Fibroblast of lung (primary cell): ENCODE data around the gene PBX4.

Source experiments
- EZH2 ChIP-seq: IDR thresholded peaks from 2 replicates; pipeline ENCODE4 v1.5.1; 2012; ENCODE audit warnings: low read length, control low read depth, mild to moderate bottlenecking; ENCODE audit errors: missing control alignments
- TF ChIP-seq, protein P1 (sequence below), 2 donors: IDR thresholded peaks in 1 of 2; conservative IDR thresholded peaks in 1 of 2; 1 replicate in 1 of 2; 2 replicates in 1 of 2; pipeline ENCODE4 v1.5.1; 2011 to 2012; ENCODE audit warnings: low read length in 2 of 2, control low read depth in 1 of 2, inconsistent platforms in 1 of 2, low read depth in 1 of 2, mild to moderate bottlenecking in 1 of 2

DNA sequence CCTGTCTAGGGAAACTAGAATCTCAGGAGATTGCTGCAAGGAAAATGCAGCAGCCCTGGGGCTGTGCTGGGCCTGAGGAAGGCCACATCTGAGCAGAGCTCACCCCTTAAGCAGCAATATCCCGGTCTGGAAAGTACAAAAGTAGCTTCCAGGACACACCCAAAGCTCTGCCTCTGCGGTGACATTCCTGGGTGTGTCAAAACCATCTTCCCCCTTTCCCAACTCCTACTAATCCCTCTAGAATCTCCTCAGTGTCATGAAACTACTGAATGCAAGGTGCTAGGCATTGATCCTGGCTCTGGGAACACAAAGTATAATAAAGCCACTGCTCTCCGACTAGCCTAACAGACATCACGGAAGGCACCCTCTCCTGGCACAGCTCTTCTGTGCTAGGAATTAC is 5.0 kb downstream of the PBX4 start:
- TF ChIP-seq, protein P1, sequence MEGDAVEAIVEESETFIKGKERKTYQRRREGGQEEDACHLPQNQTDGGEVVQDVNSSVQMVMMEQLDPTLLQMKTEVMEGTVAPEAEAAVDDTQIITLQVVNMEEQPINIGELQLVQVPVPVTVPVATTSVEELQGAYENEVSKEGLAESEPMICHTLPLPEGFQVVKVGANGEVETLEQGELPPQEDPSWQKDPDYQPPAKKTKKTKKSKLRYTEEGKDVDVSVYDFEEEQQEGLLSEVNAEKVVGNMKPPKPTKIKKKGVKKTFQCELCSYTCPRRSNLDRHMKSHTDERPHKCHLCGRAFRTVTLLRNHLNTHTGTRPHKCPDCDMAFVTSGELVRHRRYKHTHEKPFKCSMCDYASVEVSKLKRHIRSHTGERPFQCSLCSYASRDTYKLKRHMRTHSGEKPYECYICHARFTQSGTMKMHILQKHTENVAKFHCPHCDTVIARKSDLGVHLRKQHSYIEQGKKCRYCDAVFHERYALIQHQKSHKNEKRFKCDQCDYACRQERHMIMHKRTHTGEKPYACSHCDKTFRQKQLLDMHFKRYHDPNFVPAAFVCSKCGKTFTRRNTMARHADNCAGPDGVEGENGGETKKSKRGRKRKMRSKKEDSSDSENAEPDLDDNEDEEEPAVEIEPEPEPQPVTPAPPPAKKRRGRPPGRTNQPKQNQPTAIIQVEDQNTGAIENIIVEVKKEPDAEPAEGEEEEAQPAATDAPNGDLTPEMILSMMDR (conservative IDR thresholded peaks at IDR 0.05 in 1 of 2, IDR thresholded peaks at IDR 0.05 in 1 of 2; ENCODE audit: low read depth in 1 of 2, low read length in 2 of 2), result no peak
- no peak for TF ChIP-seq EZH2
